H54 (cell line): Measurements from ENCODE around the gene C11orf16.
"Not testable (repeated sequence)": the region's sequence is repeated elsewhere in the genome, so short reads cannot be mapped to it uniquely, and the experiment has no call there.

Source experiments
- DNase-seq: peaks from one replicate; pipeline ENCODE4 v3.0.0; 2011; ENCODE audit warnings: low spot score, mixed read lengths; ENCODE audit not compliant: insufficient read length
- FAIRE-seq: peaks from 3 replicates; lab custom pipeline; 2011; peaks lifted over from hg19 to GRCh38; lab: Jason Lieb, UNC
- POLR2A ChIP-seq: IDR thresholded peaks from 2 replicates; pipeline ENCODE4 v1.6.1; 2011; ENCODE audit warnings: low read depth, mild to moderate bottlenecking, low read length

Gene C11orf16

GRCh38 chr11:8932564-8933180, at the start of gene C11orf16:
Gene C11orf16 (minus strand): TSS chr11:8932947. CDS start chr11:8932308, 639 bp downstream.
- no peak for TF ChIP-seq POLR2A
- DNase-seq (no peak), FAIRE-seq (no peak)

- FAIRE-seq (no peak), DNase-seq (no peak)
- no peak for TF ChIP-seq POLR2A
Measured at GRCh38 chr11:8980485-8980884, 47.7 kb upstream of the C11orf16 start.

- DNase-seq, FAIRE-seq: not testable (repeated sequence)
Measured at GRCh38 chr11:8979365-8979764, 46.6 kb upstream of the C11orf16 start.

GRCh38 chr11:8973121-8973520, 40.4 kb upstream of the C11orf16 start:
- TF ChIP-seq POLR2A: no peak
- no peak for DNase-seq
- FAIRE-seq: no peak

GRCh38 chr11:8971924-8972316, 39.2 kb upstream of the C11orf16 start:
- DNase-seq: no peak
- no peak for TF ChIP-seq POLR2A
- no peak for FAIRE-seq

- no peak for FAIRE-seq
- TF ChIP-seq POLR2A: no peak
- no peak for DNase-seq
Measured at GRCh38 chr11:8971196-8971923, 38.6 kb upstream of the C11orf16 start.

- DNase-seq (no peak), FAIRE-seq (no peak)
- TF ChIP-seq POLR2A: no peak
Measured at GRCh38 chr11:8967184-8967583, 34.4 kb upstream of the C11orf16 start.

- FAIRE-seq: peak; percentile 90
- peak; percentile 73 for TF ChIP-seq POLR2A
- DNase-seq: peak; percentile 98
Measured at GRCh38 chr11:8964324-8965320, 31.9 kb upstream of the C11orf16 start, which contains the start of gene TMEM9B. Gene TMEM9B (minus strand): TSS chr11:8964442. CDS start chr11:8964313, 129 bp downstream.

- no peak; the same call in 1 of the 2 replicates for TF ChIP-seq POLR2A
- DNase-seq: peak; percentile 93
- no peak for FAIRE-seq
Measured at GRCh38 chr11:8963569-8964323, 31.0 kb upstream of the C11orf16 start.

GRCh38 chr11:8962841-8963240, 30.1 kb upstream of the C11orf16 start:
- DNase-seq: no peak
- no peak for FAIRE-seq
- TF ChIP-seq POLR2A: no peak

GRCh38 chr11:8961401-8961800, 28.7 kb upstream of the C11orf16 start:
- no peak for FAIRE-seq
- TF ChIP-seq POLR2A: no peak
- DNase-seq: no peak

GRCh38 chr11:8959546-8960166, 26.9 kb upstream of the C11orf16 start:
- peak; percentile 76 for FAIRE-seq
- no peak for TF ChIP-seq POLR2A
- DNase-seq: peak; percentile 73
